Activated naive CD4-positive, alpha-beta T cell treated with anti-CD3 and anti-CD28 coated beads, Interleukin-2, amount 50 U/mL, for 72 hours (primary cell): ENCODE results near the gene CPLX3. TPM values are rescaled to one million over a fixed set of nuclear protein-coding genes. Genes with fewer than 3 reads are reported as not detected.

Source experiments
- ATAC-seq, 2 donors: fragments of 150-1000 bp; cut with Tn5 transposase; 2 replicates each; pipeline ENCODE4 v1.10.0; 2021; ENCODE audit warnings: mild to moderate bottlenecking in 2 of 2, moderate library complexity in 2 of 2
- DNase-seq, 2 donors: peaks; one replicate each; pipeline ENCODE4 v3.0.0; 2021 to 2022; ENCODE audit warnings: low spot score in 2 of 2
- H3K27ac Mint-ChIP-seq, 2 donors: one replicate each; pipeline ENCODE4 v1.8.0; 2022; ENCODE audit warnings: mild to moderate bottlenecking in 2 of 2, mixed read lengths in 2 of 2
- H3K36me3 Mint-ChIP-seq, 2 donors: one replicate each; pipeline ENCODE4 v1.8.0; 2022; ENCODE audit warnings: mixed read lengths in 2 of 2
- H3K9me3 Mint-ChIP-seq, 2 donors: one replicate each; pipeline ENCODE4 v1.8.0; 2022; ENCODE audit warnings: mixed read lengths in 2 of 2
- total RNA-seq, 2 donors: library from RNA; stranded (reverse); gene quantifications; one replicate each; pipeline ENCODE4 v1.2.3, GENCODE V29; 2022

Gene CPLX3
- total RNA-seq, 2 donors from 2014 or later = 0.25 TPM; not detected in 1

GRCh38 chr15:74866090-74866489, 39.7 kb downstream of the CPLX3 start:
- ATAC-seq = no peak
- H3K36me3 Mint-ChIP-seq = peaks cover 12 to 22% of the 10 kb centered on the region in 2 donors

GRCh38 chr15:74867466-74868038, 41.1 kb downstream of the CPLX3 start:
- H3K27ac Mint-ChIP-seq = peak overlapping the region; percentile 70 to 73
- no peak for DNase-seq
- no peaks in the 10 kb centered on the region for H3K9me3 Mint-ChIP-seq
- peaks cover 14 to 26% of the 10 kb centered on the region in 2 donors for H3K36me3 Mint-ChIP-seq
- no peak for ATAC-seq

More at GRCh38 chr15:74866090-74866489, 39.7 kb downstream of the CPLX3 start:
- H3K9me3 Mint-ChIP-seq = no peaks in the 10 kb centered on the region
- H3K27ac Mint-ChIP-seq = peak overlapping the region; percentile 10 to 78
- DNase-seq = no peak

- Mint-ChIP-seq H3K27ac (peak overlapping the region; percentile 70 to 73), H3K36me3 (peaks cover 19 to 31% of the 10 kb centered on the region in 2 donors), H3K9me3 (no peaks in the 10 kb centered on the region)
- peak in 1 of 2 donors; percentile 17 for ATAC-seq
- no peak for DNase-seq
These were observed 41.6 kb downstream of the CPLX3 start for GRCh38 chr15:74868059-74868458.

- peaks cover 20 to 32% of the 10 kb centered on the region in 2 donors for H3K36me3 Mint-ChIP-seq
- peak overlapping the region; percentile 88 to 89 for H3K27ac Mint-ChIP-seq
- ATAC-seq (peak in 1 of 2 donors; percentile 2), DNase-seq (no peak)
- H3K9me3 Mint-ChIP-seq = no peaks in the 10 kb centered on the region
These were observed 42.9 kb downstream of the CPLX3 start for GRCh38 chr15:74869372-74869725.

GRCh38 chr15:74869726-74870407, 43.4 kb downstream of the CPLX3 start:
- Mint-ChIP-seq H3K9me3 (no peaks in the 10 kb centered on the region), H3K27ac (peak overlapping the region; percentile 88 to 89), H3K36me3 (peaks cover 20 to 32% of the 10 kb centered on the region in 2 donors)
- peak in 1 of 2 donors; percentile 59 for DNase-seq
- peak; percentile 53 to 73 for ATAC-seq

- Mint-ChIP-seq H3K9me3 (no peaks in the 10 kb centered on the region), H3K36me3 (peaks cover 20 to 32% of the 10 kb centered on the region in 2 donors), H3K27ac (peak overlapping the region; percentile 88 to 89)
- DNase-seq = no peak
- ATAC-seq = no peak
These were observed 44.2 kb downstream of the CPLX3 start for GRCh38 chr15:74870436-74871215.

- Mint-ChIP-seq H3K27ac (peak overlapping the region; percentile 96 to 98), H3K36me3 (peaks cover 20 to 23% of the 10 kb centered on the region in 2 donors), H3K9me3 (no peaks in the 10 kb centered on the region)
- no peak for DNase-seq
- no peak for ATAC-seq
These were observed 46.2 kb downstream of the CPLX3 start for GRCh38 chr15:74872702-74873035.

GRCh38 chr15:74873036-74873755, 46.8 kb downstream of the CPLX3 start, which contains the start of gene SCAMP2:
Gene SCAMP2 (minus strand): TSS chr15:74873365. CDS start chr15:74873255, 110 bp downstream.
- H3K36me3 Mint-ChIP-seq = peaks cover 16 to 18% of the 10 kb centered on the region in 2 donors
- DNase-seq (peak; percentile 89 to 91), ATAC-seq (peak; percentile 86 to 90)
- H3K27ac Mint-ChIP-seq = peak within 1 kb of the TSS; percentile 96 to 98
- H3K9me3 Mint-ChIP-seq = no peaks in the 10 kb centered on the region

- no peak for DNase-seq
These were observed 47.5 kb downstream of the CPLX3 start for GRCh38 chr15:74873756-74874424.

GRCh38 chr15:74878273-74878672, 51.8 kb downstream of the CPLX3 start:
- Mint-ChIP-seq H3K9me3 (peaks cover 0 to 5% of the 10 kb centered on the region in 2 donors), H3K27ac (no peak overlapping the region), H3K36me3 (no peaks in the 10 kb centered on the region)
- no peak for DNase-seq
- no peak for ATAC-seq

More at GRCh38 chr15:74873756-74874424, 47.5 kb downstream of the CPLX3 start:
- no peak for ATAC-seq
- Mint-ChIP-seq H3K9me3 (no peaks in the 10 kb centered on the region), H3K27ac (peak overlapping the region; percentile 84 to 96), H3K36me3 (peaks cover 15 to 16% of the 10 kb centered on the region in 2 donors)

Other genes with a start within 250 kb of the CPLX3 start
- gene CLK3, start 210.8 kb upstream of the CPLX3 start, total RNA-seq = 100 to 1,000 TPM; 160 to 176 TPM
- 10 to 100 TPM; 48.6 to 56.4 TPM for gene EDC3, start 130.6 kb upstream of the CPLX3 start, total RNA-seq
- 10 to 100 TPM in 1 of 2 donors, 1 to 10 TPM in 1; 2.1 to 11.4 TPM for gene CYP1A1, start 101.1 kb upstream of the CPLX3 start, total RNA-seq
- gene CYP1A2, start 77.8 kb upstream of the CPLX3 start, total RNA-seq = not detected
- gene CSK, start 44.5 kb upstream of the CPLX3 start, total RNA-seq = 100 to 1,000 TPM; 231 to 297 TPM
- 1 to 10 TPM in 1 of 2 donors, under 1 TPM in 1; 0.27 to 1.1 TPM for gene LMAN1L, start 13.8 kb upstream of the CPLX3 start, total RNA-seq
- gene ULK3, start 16.5 kb downstream of the CPLX3 start, total RNA-seq = 10 to 100 TPM; 37.6 to 50.3 TPM
- 10 to 100 TPM; 79.5 to 92.7 TPM for gene SCAMP2, start 46.7 kb downstream of the CPLX3 start, total RNA-seq
- gene MPI, start 63.4 kb downstream of the CPLX3 start, total RNA-seq = 10 to 100 TPM; 22.0 to 98.0 TPM
- 10 to 100 TPM; 61.7 to 66.2 TPM for gene FAM219B, start 80.2 kb downstream of the CPLX3 start, total RNA-seq
- gene COX5A, start 111.4 kb downstream of the CPLX3 start, total RNA-seq = 100 to 1,000 TPM; 314 to 323 TPM
- gene RPP25, start 130.1 kb downstream of the CPLX3 start, total RNA-seq = 1 to 10 TPM; 3.4 to 6.6 TPM
- gene SCAMP5, start 168.9 kb downstream of the CPLX3 start, total RNA-seq = 10 to 100 TPM in 1 of 2 donors, 1 to 10 TPM in 1; 3.7 to 11.4 TPM
- gene PPCDC, start 197.0 kb downstream of the CPLX3 start, total RNA-seq = 10 to 100 TPM; 16.3 to 20.4 TPM